Kidney (tissue), 14 donors: ENCODE measurements around the gene NXF2B. TPM values are rescaled to one million over a fixed set of nuclear protein-coding genes. Genes with fewer than 3 reads are reported as not detected.
A peak's percentile ranks its signal among the peaks of the same experiment; 100 is the strongest.

Source experiments
- DNase-seq, 5 donors: peaks; one replicate each; pipeline ENCODE4 v3.0.0-alpha.2; 2013 to 2020
- FAIRE-seq: peaks from 2 replicates; lab custom pipeline; 2012; peaks lifted over from hg19 to GRCh38; lab: Jason Lieb, UNC
- H3K27ac ChIP-seq, 2 donors: one replicate each; pipeline ENCODE4 v1.7.0; 2013; ENCODE audit warnings: low read depth in 2 of 2, low read length in 2 of 2, inconsistent platforms in 1 of 2
- H3K27me3 ChIP-seq: one replicate; pipeline ENCODE4 v1.7.1; 2013; ENCODE audit warnings: low read length, inconsistent platforms; ENCODE audit not compliant: control insufficient read depth, insufficient read depth
- H3K36me3 ChIP-seq, 3 donors: one replicate each; pipeline versions ENCODE4 v1.7.0 to v1.7.1; 2013; ENCODE audit warnings: low read length in 3 of 3, control low read depth in 1 of 3, inconsistent platforms in 1 of 3; ENCODE audit not compliant: insufficient read depth in 3 of 3, control insufficient read depth in 2 of 3
- H3K4me1 ChIP-seq, 3 donors: one replicate each; pipeline versions ENCODE4 v1.7.0 to v1.7.1; 2013; ENCODE audit warnings: low read length in 3 of 3, inconsistent platforms in 1 of 3, low read depth in 1 of 3; ENCODE audit not compliant: control insufficient read depth in 2 of 3, insufficient read depth in 2 of 3
- H3K4me3 ChIP-seq, 3 donors: one replicate each; pipeline versions ENCODE4 v1.7.0 to v1.8.1; 2013; ENCODE audit warnings: low read length in 3 of 3, control low read depth in 1 of 3, inconsistent platforms in 1 of 3
- H3K9ac ChIP-seq, 3 donors: one replicate each; pipeline versions ENCODE4 v1.7.0 to v1.7.1; 2013; ENCODE audit warnings: low read length in 3 of 3, control low read depth in 1 of 3, inconsistent platforms in 1 of 3
- H3K9me3 ChIP-seq, 3 donors: one replicate each; pipeline versions ENCODE4 v1.7.0 to v1.7.1; 2013; ENCODE audit warnings: low read length in 3 of 3, control low read depth in 1 of 3, inconsistent platforms in 1 of 3; ENCODE audit not compliant: control insufficient read depth in 2 of 3, insufficient read depth in 1 of 3
- intact Hi-C: fragments of 100-400 bp; cut with DNase I; formaldehyde crosslinking; loops from one replicate; pipeline ENCODE4 v1.11.1; 2022
- polyA plus RNA-seq: library from polyadenylated mRNA; stranded (reverse); fragments of 350-450 nt; fragmentation: Illumina TruSeq; extraction: RNeasy Lipid Tissue Mini Kit (QIAGEN cat#74804); gene quantifications from one replicate; pipeline ENCODE4 v1.2.3, GENCODE V29; 2014; ENCODE audit warnings: low read depth, low replicate concordance; ENCODE audit not compliant: insufficient read depth
- total RNA-seq: library from RNA; stranded (reverse); fragmentation: NEBNext Ultra II Directional; extraction: Animal tissue kit (Norgen Biotek cat#: 25700); gene quantifications from one replicate; pipeline ENCODE4 v1.2.1, GENCODE V29; 2021
- TF ChIP-seq, protein P1 (sequence below): IDR thresholded peaks from 3 replicates; pipeline ENCODE4 v1.5.1; 2012; ENCODE audit warnings: mild to moderate bottlenecking, moderate library complexity, borderline replicate concordance; ENCODE audit not compliant: insufficient read depth; ENCODE audit errors: extremely low read depth
- donor health status: control.
- donor health status: control.
- donor health status: control.
- donor health status: control.
- donor health status: control.
- donor health status: DM: yes; HTN: yes; CAD: no.
- donor health status: Normal renal cell carcinoma (clear cell type).

NXF2B gene
- total and polyA plus RNA-seq, 2 donors from 2014 or later: 0.25 TPM; not detected in 1

DNA sequence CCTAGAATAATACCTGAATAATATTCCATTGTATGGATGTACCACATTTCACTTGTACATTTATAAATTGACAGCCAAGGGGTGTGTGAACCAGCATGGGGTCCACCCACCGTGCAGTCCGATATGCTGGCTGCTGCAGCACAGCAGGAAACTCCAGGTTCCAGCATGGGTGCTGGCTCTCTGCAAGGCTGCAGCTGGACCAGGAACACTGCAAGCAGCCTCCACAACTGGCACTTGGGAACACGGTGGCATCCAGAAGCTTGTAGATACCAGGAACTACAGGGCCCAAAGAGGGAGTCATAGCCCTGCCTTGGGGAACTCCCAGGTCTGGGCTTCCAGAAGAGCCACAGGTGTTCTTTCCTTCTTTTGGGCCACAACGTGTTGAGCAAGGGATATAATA lies 101.6 kb downstream of the NXF2B start:
- Histone ChIP-seq H3K27me3 (no peaks in the 10 kb centered on the region), H3K4me3 (no peak overlapping the region), H3K27ac (peak overlapping the region in 1 of 2 donors; percentile 23), H3K9me3 (no peaks in the 10 kb centered on the region), H3K4me1 (no peaks in the 10 kb centered on the region), H3K9ac (no peak overlapping the region), H3K36me3 (no peaks in the 10 kb centered on the region)
- TF ChIP-seq, protein P1, sequence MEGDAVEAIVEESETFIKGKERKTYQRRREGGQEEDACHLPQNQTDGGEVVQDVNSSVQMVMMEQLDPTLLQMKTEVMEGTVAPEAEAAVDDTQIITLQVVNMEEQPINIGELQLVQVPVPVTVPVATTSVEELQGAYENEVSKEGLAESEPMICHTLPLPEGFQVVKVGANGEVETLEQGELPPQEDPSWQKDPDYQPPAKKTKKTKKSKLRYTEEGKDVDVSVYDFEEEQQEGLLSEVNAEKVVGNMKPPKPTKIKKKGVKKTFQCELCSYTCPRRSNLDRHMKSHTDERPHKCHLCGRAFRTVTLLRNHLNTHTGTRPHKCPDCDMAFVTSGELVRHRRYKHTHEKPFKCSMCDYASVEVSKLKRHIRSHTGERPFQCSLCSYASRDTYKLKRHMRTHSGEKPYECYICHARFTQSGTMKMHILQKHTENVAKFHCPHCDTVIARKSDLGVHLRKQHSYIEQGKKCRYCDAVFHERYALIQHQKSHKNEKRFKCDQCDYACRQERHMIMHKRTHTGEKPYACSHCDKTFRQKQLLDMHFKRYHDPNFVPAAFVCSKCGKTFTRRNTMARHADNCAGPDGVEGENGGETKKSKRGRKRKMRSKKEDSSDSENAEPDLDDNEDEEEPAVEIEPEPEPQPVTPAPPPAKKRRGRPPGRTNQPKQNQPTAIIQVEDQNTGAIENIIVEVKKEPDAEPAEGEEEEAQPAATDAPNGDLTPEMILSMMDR: no peak
- intact Hi-C loops: no loop called here
- DNase-seq (no peak), FAIRE-seq (no peak)

Other genes starting within 250 kb of the NXF2B start
- gene TCP11X1, start 224.7 kb downstream of the NXF2B start, total RNA-seq: not detected
- gene TCP11X1, start 224.7 kb downstream of the NXF2B start, polyA plus RNA-seq: not detected
- not detected for gene NXF2, start 192.8 kb downstream of the NXF2B start, total RNA-seq
- gene NXF2, start 192.8 kb downstream of the NXF2B start, polyA plus RNA-seq: not detected
- gene TCP11X2, start 31.8 kb upstream of the NXF2B start, total RNA-seq: not detected
- not detected for gene TCP11X2, start 31.8 kb upstream of the NXF2B start, polyA plus RNA-seq
- gene TMSB15A, start 76.7 kb upstream of the NXF2B start, total RNA-seq: not detected
- 1.8 TPM for gene TMSB15A, start 76.7 kb upstream of the NXF2B start, polyA plus RNA-seq
- gene ARMCX5, start 159.5 kb upstream of the NXF2B start, total RNA-seq: 15.2 TPM
- 8.3 TPM for gene ARMCX5, start 159.5 kb upstream of the NXF2B start, polyA plus RNA-seq
- 8.1 TPM for gene GPRASP1, start 211.5 kb upstream of the NXF2B start, total RNA-seq
- 4.8 TPM for gene GPRASP1, start 211.5 kb upstream of the NXF2B start, polyA plus RNA-seq